ENCODE measurements around the gene RXFP1.

GRCh38 chr4:158606969-158607368 lies 85.3 kb downstream of the RXFP1 start:
- TF ChIP-seq CTCF (IDR thresholded peaks at IDR 0.05) (no peak), POLR2A (IDR thresholded peaks at IDR 0.05) (no peak)
